ENCODE results near the gene SLC6A6.

- TF ChIP-seq EZH2 (IDR thresholded peaks at IDR 0.05; ENCODE audit: insufficient read depth, poor library complexity, severe bottlenecking), result no peak
- TF ChIP-seq EZH2phosphoT487 (IDR thresholded peaks at IDR 0.05; ENCODE audit: insufficient read depth, low read depth), result no peak
Observed at GRCh38 chr3:14502472-14502871, 100.1 kb downstream of the SLC6A6 start.
